Vagina (tissue), 2 donors: Measurements from ENCODE around the gene SCN9A.

Source experiments
- CTCF ChIP-seq, 3 experiments: fragments of 450-650 bp in 2 of 3; fragments of 200-600 bp in 1 of 3; sonication (generic) in 1 of 3; IDR thresholded peaks; one replicate each; pipeline ENCODE4 v1.5.1; 2017 to 2019; ENCODE audit warnings: antibody characterized with exemption in 3 of 3, mild to moderate bottlenecking in 2 of 3, moderate library complexity in 2 of 3
- POLR2A ChIP-seq, 2 donors: fragments of 450-650 bp; IDR thresholded peaks; one replicate each; pipeline ENCODE4 v1.6.1; 2017; ENCODE audit warnings: antibody characterized with exemption in 2 of 2, mild to moderate bottlenecking in 2 of 2, moderate library complexity in 2 of 2
- POLR2AphosphoS5 ChIP-seq, 2 donors: sonication (generic); formaldehyde crosslinking; IDR thresholded peaks; one replicate each; pipeline ENCODE4 v1.9.0; 2017; ENCODE audit warnings: antibody characterized with exemption in 2 of 2, mild to moderate bottlenecking in 2 of 2, low read depth in 1 of 2; ENCODE audit not compliant: insufficient read depth in 1 of 2

- TF ChIP-seq CTCF (IDR thresholded peaks at IDR 0.05) (no peak), POLR2AphosphoS5 (IDR thresholded peaks at IDR 0.05; ENCODE audit: insufficient read depth in 1 of 2, low read depth in 1 of 2) (no peak), POLR2A (IDR thresholded peaks at IDR 0.05) (no peak)
These were observed 3.7 kb downstream of the SCN9A start for GRCh38 chr2:166372046-166372445.
